HEK293 (cell line): Measurements from ENCODE around the gene IWS1.
A peak's percentile ranks its signal among the peaks of the same experiment; 100 is the strongest.

Experiments
- CTCF ChIA-PET: fragments of 350-600 bp; formaldehyde crosslinking; extraction: SDS; loops from one replicate; lab custom pipeline; 2021; ENCODE audit warnings: antibody characterized with exemption; lab: Yijun Ruan, JAX
- POLR2A ChIA-PET: fragments of 300-600 bp; formaldehyde crosslinking; extraction: SDS; loops from one replicate; lab custom pipeline; 2020; ENCODE audit warnings: antibody characterized with exemption, inconsistent platforms; lab: Yijun Ruan, JAX
- H3K27ac ChIP-seq: fragments of 200-500 bp; sonication (Bioruptor generic); 2 replicates; pipeline ENCODE4 v1.5.1; 2014; ENCODE audit warnings: low read depth, low read length, control low read depth, inconsistent platforms; ENCODE audit errors: extremely low read depth
- H3K36me3 ChIP-seq, 2 experiments: fragments of 200-500 bp in 1 of 2; sonication (Bioruptor generic) in 1 of 2; 1 replicate in 1 of 2; 2 replicates in 1 of 2; pipeline ENCODE4 v1.5.1; 2014 to 2017; ENCODE audit warnings: inconsistent platforms in 2 of 2, low read length in 2 of 2; ENCODE audit not compliant: control insufficient read depth in 2 of 2, insufficient read depth in 1 of 2
- H3K4me1 ChIP-seq: fragments of 200-500 bp; sonication (Bioruptor generic); 2 replicates; pipeline ENCODE4 v1.5.1; 2014; ENCODE audit warnings: mild to moderate bottlenecking, low read length, inconsistent platforms; ENCODE audit not compliant: control insufficient read depth, insufficient read depth
- H3K4me3 ChIP-seq: 2 replicates; pipeline ENCODE4 v1.5.1; 2011; ENCODE audit warnings: low read depth, mild to moderate bottlenecking, control low read depth, low read length, moderate library complexity
- H3K9me3 ChIP-seq: fragments of 200-500 bp; sonication (Bioruptor generic); 2 replicates; pipeline ENCODE4 v1.5.1; 2014; ENCODE audit warnings: low read depth, low read length, inconsistent platforms; ENCODE audit not compliant: control insufficient read depth, insufficient read depth
- AEBP2 ChIP-seq: fragments of 450-650 bp; formaldehyde crosslinking; IDR thresholded peaks from 2 replicates; pipeline ENCODE4 v1.5.1; 2016; ENCODE audit warnings: missing biosample characterization, missing genetic modification characterization, borderline replicate concordance
- GLI2 ChIP-seq: fragments of 450-650 bp; formaldehyde crosslinking; IDR thresholded peaks from 2 replicates; pipeline ENCODE4; 2017; ENCODE audit warnings: missing biosample characterization, missing genetic modification characterization, low read depth, borderline replicate concordance
- GLIS1 ChIP-seq: fragments of 450-650 bp; formaldehyde crosslinking; IDR thresholded peaks from 2 replicates; pipeline ENCODE4 v1.5.1; 2016; ENCODE audit warnings: missing biosample characterization, missing genetic modification characterization
- KLF16 ChIP-seq: fragments of 450-650 bp; formaldehyde crosslinking; IDR thresholded peaks from 2 replicates; pipeline ENCODE4 v1.5.1; 2017; ENCODE audit warnings: missing biosample characterization, missing genetic modification characterization
- PRDM6 ChIP-seq: fragments of 450-650 bp; formaldehyde crosslinking; IDR thresholded peaks from 2 replicates; pipeline ENCODE4 v1.5.1; 2017; ENCODE audit warnings: missing biosample characterization, missing genetic modification characterization
- ZNF16 ChIP-seq: fragments of 450-650 bp; formaldehyde crosslinking; IDR thresholded peaks from 2 replicates; pipeline ENCODE4 v1.5.1; 2016; ENCODE audit warnings: low read depth, missing biosample characterization, missing genetic modification characterization
- ZNF175 ChIP-seq: fragments of 450-650 bp; formaldehyde crosslinking; IDR thresholded peaks from 2 replicates; pipeline ENCODE4 v1.5.1; 2016; ENCODE audit warnings: missing biosample characterization, missing genetic modification characterization
- ZNF2 ChIP-seq: fragments of 450-650 bp; formaldehyde crosslinking; IDR thresholded peaks from 2 replicates; pipeline ENCODE4 v1.5.1; 2016; ENCODE audit warnings: missing biosample characterization, missing genetic modification characterization
- ZNF202 ChIP-seq: fragments of 450-650 bp; formaldehyde crosslinking; IDR thresholded peaks from 2 replicates; pipeline ENCODE4 v1.5.1; 2016; ENCODE audit warnings: missing biosample characterization, missing genetic modification characterization, borderline replicate concordance
- ZNF302 ChIP-seq: fragments of 450-650 bp; formaldehyde crosslinking; IDR thresholded peaks from 2 replicates; pipeline ENCODE4 v1.5.1; 2016; ENCODE audit warnings: missing biosample characterization, missing genetic modification characterization, low read depth
- ZNF658 ChIP-seq: fragments of 450-650 bp; formaldehyde crosslinking; IDR thresholded peaks from 2 replicates; pipeline ENCODE4; 2016; ENCODE audit warnings: missing biosample characterization, missing genetic modification characterization
- ZNF76 ChIP-seq: fragments of 450-650 bp; formaldehyde crosslinking; IDR thresholded peaks from 2 replicates; pipeline ENCODE4; 2016; ENCODE audit warnings: low read depth, missing biosample characterization, missing genetic modification characterization, borderline replicate concordance
- ZSCAN23 ChIP-seq: fragments of 450-650 bp; formaldehyde crosslinking; IDR thresholded peaks from 2 replicates; pipeline ENCODE4 v1.5.1; 2016; ENCODE audit warnings: missing biosample characterization, missing genetic modification characterization
- ZSCAN30 ChIP-seq: fragments of 450-650 bp; IDR thresholded peaks from 2 replicates; pipeline ENCODE4 v1.5.1; 2018; ENCODE audit warnings: missing biosample characterization, mild to moderate bottlenecking, missing genetic modification characterization, moderate library complexity
- ZSCAN5A ChIP-seq: fragments of 450-650 bp; formaldehyde crosslinking; IDR thresholded peaks from 2 replicates; pipeline ENCODE4 v1.5.1; 2016; ENCODE audit warnings: missing biosample characterization, missing genetic modification characterization
- ZXDB ChIP-seq: fragments of 450-650 bp; formaldehyde crosslinking; IDR thresholded peaks from 2 replicates; pipeline ENCODE4 v1.5.1; 2016; ENCODE audit warnings: missing biosample characterization, missing genetic modification characterization
- TF ChIP-seq, protein P1 (sequence below): fragments of 450-650 bp; formaldehyde crosslinking; IDR thresholded peaks from 2 replicates; pipeline ENCODE4 v1.5.1; 2016; ENCODE audit warnings: missing biosample characterization, missing genetic modification characterization
- TF ChIP-seq, protein P2 (sequence below): fragments of 450-650 bp; formaldehyde crosslinking; IDR thresholded peaks from 2 replicates; pipeline ENCODE4 v1.5.1; 2016; ENCODE audit warnings: missing biosample characterization, missing genetic modification characterization
- TF ChIP-seq, protein P3 (sequence below): fragments of 450-650 bp; formaldehyde crosslinking; IDR thresholded peaks from 2 replicates; pipeline ENCODE4 v1.5.1; 2016; ENCODE audit warnings: missing biosample characterization, missing genetic modification characterization
- TF ChIP-seq, protein P4 (sequence below): fragments of 450-650 bp; formaldehyde crosslinking; IDR thresholded peaks from 2 replicates; pipeline ENCODE4 v1.5.1; 2017; ENCODE audit warnings: missing biosample characterization, missing genetic modification characterization

Gene IWS1

DNA sequence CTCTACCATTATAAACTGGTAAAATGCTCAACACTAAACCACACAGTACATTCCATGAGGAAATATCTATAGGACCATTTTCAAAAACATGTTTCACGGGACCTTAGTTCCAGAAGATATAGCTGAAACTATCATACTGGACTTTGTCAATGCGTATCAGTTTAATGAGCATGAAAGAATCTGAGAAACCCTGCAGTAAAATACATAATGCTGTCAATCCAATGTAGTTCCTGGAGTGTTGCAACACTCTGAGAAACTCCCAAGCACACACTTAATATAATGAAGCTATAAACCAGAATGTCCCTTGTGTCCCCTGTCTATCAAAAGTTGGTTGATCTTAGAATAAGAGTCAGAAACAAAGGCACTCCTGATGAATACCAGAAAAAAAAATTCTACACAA, 16.2 kb downstream of the IWS1 start:
- CTCF ChIA-PET = interaction anchor here (1.1 kb wide), 2 partner anchors 16 to 186 kb away, joined by 3 read pairs; partner anchors contain the start of gene IWS1
- Histone ChIP-seq H3K4me1 (peaks cover 20% of the 10 kb centered on the region), H3K9me3 (no peaks in the 10 kb centered on the region), H3K4me3 (no peak overlapping the region), H3K27ac (no peak overlapping the region), H3K36me3 (peaks cover 3 to 18% of the 10 kb centered on the region in 2 experiments; a peak in 2 of 3 replicates)
- TF ChIP-seq PRDM6 (tag by site-specific recombination) = peak; percentile 69
- TF ChIP-seq, protein P1, sequence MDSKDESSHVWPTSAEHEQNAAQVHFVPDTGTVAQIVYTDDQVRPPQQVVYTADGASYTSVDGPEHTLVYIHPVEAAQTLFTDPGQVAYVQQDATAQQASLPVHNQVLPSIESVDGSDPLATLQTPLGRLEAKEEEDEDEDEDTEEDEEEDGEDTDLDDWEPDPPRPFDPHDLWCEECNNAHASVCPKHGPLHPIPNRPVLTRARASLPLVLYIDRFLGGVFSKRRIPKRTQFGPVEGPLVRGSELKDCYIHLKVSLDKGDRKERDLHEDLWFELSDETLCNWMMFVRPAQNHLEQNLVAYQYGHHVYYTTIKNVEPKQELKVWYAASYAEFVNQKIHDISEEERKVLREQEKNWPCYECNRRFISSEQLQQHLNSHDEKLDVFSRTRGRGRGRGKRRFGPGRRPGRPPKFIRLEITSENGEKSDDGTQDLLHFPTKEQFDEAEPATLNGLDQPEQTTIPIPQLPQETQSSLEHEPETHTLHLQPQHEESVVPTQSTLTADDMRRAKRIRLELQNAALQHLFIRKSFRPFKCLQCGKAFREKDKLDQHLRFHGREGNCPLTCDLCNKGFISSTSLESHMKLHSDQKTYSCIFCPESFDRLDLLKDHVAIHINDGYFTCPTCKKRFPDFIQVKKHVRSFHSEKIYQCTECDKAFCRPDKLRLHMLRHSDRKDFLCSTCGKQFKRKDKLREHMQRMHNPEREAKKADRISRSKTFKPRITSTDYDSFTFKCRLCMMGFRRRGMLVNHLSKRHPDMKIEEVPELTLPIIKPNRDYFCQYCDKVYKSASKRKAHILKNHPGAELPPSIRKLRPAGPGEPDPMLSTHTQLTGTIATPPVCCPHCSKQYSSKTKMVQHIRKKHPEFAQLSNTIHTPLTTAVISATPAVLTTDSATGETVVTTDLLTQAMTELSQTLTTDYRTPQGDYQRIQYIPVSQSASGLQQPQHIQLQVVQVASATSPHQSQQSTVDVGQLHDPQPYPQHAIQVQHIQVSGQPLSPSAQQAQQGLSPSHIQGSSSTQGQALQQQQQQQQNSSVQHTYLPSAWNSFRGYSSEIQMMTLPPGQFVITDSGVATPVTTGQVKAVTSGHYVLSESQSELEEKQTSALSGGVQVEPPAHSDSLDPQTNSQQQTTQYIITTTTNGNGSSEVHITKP = peak; percentile 9; the same call in 1 of the 2 replicates
- no peak for TF ChIP-seq ZNF202 (tag by site-specific recombination)
- POLR2A ChIA-PET = interaction anchor here (3.2 kb wide), 1 partner anchor 16 kb away, joined by 19 read pairs; the partner anchor contains the start of gene IWS1

DNA sequence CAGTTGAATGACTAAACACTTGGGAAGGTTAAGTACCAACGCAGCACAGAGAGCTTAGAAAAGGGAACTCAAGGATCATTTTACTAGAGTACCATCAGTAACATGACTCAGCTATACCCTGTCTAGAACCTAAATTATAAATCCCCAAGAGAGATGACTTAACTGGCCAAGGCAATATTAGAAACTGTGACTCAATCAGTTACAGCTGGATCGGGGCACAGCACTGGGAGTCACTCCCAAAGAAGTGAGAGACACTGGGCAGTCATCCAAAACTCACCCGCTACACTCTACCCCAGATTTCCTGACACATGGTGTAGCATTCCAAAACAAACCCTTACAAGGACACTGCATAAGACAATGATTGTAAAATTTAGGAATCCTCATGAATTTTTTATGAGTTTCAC, 17.7 kb downstream of the IWS1 start:
- peaks cover 18 to 20% of the 10 kb centered on the region in 2 experiments; a peak in 2 of 3 replicates for H3K36me3 ChIP-seq
- no peak overlapping the region for H3K27ac ChIP-seq
- CTCF ChIA-PET = interaction anchor here (0.6 to 2.7 kb wide), 7 partner anchors 29 to 707 kb away, joined by 3 to 11 read pairs (median 4); no protein-coding TSS in a partner anchor
- peaks cover 20% of the 10 kb centered on the region for H3K4me1 ChIP-seq
- H3K9me3 ChIP-seq = no peaks in the 10 kb centered on the region
- no peak overlapping the region for H3K4me3 ChIP-seq
- POLR2A ChIA-PET = interaction anchor here (0.8 to 3.2 kb wide), 2 partner anchors 18 to 264 kb away, joined by 4 to 19 read pairs; partner anchors contain the start of gene IWS1
- TF ChIP-seq ZNF16 (tag by site-specific recombination) (no peak), GLI2 (tag by site-specific recombination) (no peak), KLF16 (tag by site-specific recombination) (no peak), AEBP2 (tag by site-specific recombination) (no peak), ZNF76 (tag by site-specific recombination) (no peak; the same call in 1 of the 2 replicates), ZNF302 (tag by site-specific recombination) (no peak), ZXDB (peak; percentile 74), ZSCAN5A (tag by site-specific recombination) (no peak), GLIS1 (tag by site-specific recombination) (peak; percentile 55; the same call in 1 of the 2 replicates), ZNF175 (no peak), ZNF2 (tag by site-specific recombination) (peak; percentile 70), ZSCAN23 (peak; percentile 87; the same call in 1 of the 2 replicates), ZSCAN30 (tag by site-specific recombination) (peak; percentile 48; the same call in 1 of the 2 replicates), ZNF658 (tag by site-specific recombination) (no peak)
- TF ChIP-seq, protein P2, sequence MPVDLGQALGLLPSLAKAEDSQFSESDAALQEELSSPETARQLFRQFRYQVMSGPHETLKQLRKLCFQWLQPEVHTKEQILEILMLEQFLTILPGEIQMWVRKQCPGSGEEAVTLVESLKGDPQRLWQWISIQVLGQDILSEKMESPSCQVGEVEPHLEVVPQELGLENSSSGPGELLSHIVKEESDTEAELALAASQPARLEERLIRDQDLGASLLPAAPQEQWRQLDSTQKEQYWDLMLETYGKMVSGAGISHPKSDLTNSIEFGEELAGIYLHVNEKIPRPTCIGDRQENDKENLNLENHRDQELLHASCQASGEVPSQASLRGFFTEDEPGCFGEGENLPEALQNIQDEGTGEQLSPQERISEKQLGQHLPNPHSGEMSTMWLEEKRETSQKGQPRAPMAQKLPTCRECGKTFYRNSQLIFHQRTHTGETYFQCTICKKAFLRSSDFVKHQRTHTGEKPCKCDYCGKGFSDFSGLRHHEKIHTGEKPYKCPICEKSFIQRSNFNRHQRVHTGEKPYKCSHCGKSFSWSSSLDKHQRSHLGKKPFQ = no peak
- TF ChIP-seq, protein P3, sequence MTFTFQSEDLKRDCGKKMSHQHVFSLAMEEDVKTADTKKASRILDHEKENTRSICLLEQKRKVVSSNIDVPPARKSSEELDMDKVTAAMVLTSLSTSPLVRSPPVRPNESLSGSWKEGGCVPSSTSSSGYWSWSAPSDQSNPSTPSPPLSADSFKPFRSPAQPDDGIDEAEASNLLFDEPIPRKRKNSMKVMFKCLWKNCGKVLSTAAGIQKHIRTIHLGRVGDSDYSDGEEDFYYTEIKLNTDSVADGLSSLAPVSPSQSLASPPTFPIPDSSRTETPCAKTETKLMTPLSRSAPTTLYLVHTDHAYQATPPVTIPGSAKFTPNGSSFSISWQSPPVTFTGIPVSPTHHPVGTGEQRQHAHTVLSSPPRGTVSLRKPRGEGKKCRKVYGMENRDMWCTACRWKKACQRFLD = no peak
- TF ChIP-seq, protein P4, sequence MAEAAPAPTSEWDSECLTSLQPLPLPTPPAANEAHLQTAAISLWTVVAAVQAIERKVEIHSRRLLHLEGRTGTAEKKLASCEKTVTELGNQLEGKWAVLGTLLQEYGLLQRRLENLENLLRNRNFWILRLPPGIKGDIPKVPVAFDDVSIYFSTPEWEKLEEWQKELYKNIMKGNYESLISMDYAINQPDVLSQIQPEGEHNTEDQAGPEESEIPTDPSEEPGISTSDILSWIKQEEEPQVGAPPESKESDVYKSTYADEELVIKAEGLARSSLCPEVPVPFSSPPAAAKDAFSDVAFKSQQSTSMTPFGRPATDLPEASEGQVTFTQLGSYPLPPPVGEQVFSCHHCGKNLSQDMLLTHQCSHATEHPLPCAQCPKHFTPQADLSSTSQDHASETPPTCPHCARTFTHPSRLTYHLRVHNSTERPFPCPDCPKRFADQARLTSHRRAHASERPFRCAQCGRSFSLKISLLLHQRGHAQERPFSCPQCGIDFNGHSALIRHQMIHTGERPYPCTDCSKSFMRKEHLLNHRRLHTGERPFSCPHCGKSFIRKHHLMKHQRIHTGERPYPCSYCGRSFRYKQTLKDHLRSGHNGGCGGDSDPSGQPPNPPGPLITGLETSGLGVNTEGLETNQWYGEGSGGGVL (tag by site-specific recombination) = peak; percentile 68
